SK-N-SH (cell line): Measurements from ENCODE around the gene PIAS3. TPM values are rescaled to one million over a fixed set of nuclear protein-coding genes. Genes with fewer than 3 reads are reported as not detected.

Source experiments
- CTCF ChIA-PET: fragments of 300-600, 350-600 bp; formaldehyde crosslinking; extraction: SDS; loops from one replicate; lab custom pipeline; 2021; lab: Yijun Ruan, JAX
- POLR2A ChIA-PET: fragments of 350-600 bp; sonication (Branson Sonifier 250); formaldehyde crosslinking; extraction: SDS; loops from one replicate; lab custom pipeline; 2020; ENCODE audit warnings: antibody characterized with exemption, inconsistent platforms; lab: Yijun Ruan, JAX
- DNase-seq: peaks from one replicate; pipeline ENCODE4 v3.0.0; 2012
- H2AFZ ChIP-seq: fragments of 200-600 bp; sonication (generic); 2 replicates; pipeline ENCODE4 v1.8.1; 2016; ENCODE audit warnings: antibody characterized with exemption, mild to moderate bottlenecking, low read depth
- H3F3A ChIP-seq: fragments of 200-600 bp; sonication (generic); replicated peaks from 2 replicates; pipeline ENCODE3; 2016; ENCODE audit warnings: antibody characterized with exemption, mild to moderate bottlenecking; ENCODE audit not compliant: insufficient read depth
- H3K27ac ChIP-seq, 2 experiments: fragments of 200-500 bp in 1 of 2; fragments of 200-600 bp in 1 of 2; sonication (Bioruptor generic) in 1 of 2; sonication (generic), shearing (Covaris generic) in 1 of 2; 2 replicates each; pipeline versions ENCODE4 v1.5.1 to v1.6.1; 2014 to 2016; ENCODE audit warnings: low read depth in 2 of 2, inconsistent platforms in 1 of 2, low read length in 1 of 2, mild to moderate bottlenecking in 1 of 2, mixed read lengths in 1 of 2
- H3K27me3 ChIP-seq: fragments of 200-600 bp; sonication (generic), shearing (Covaris generic); 2 replicates; pipeline ENCODE4 v1.6.1; 2016; ENCODE audit warnings: mixed run types; ENCODE audit not compliant: insufficient read depth
- H3K36me3 ChIP-seq, 2 experiments: fragments of 200-500 bp in 1 of 2; fragments of 200-600 bp in 1 of 2; sonication (Bioruptor generic) in 1 of 2; sonication (generic) in 1 of 2; replicated peaks in 1 of 2; 2 replicates each; pipeline versions ENCODE3 to v1.5.1; 2014 to 2016; ENCODE audit warnings: low read length in 1 of 2, mild to moderate bottlenecking in 1 of 2; ENCODE audit not compliant: insufficient read depth in 2 of 2, control insufficient read depth in 1 of 2
- H3K4me1 ChIP-seq, 2 experiments: fragments of 200-500 bp in 1 of 2; fragments of 200-600 bp in 1 of 2; sonication (Bioruptor generic) in 1 of 2; sonication (generic), shearing (Covaris generic) in 1 of 2; 2 replicates each; pipeline versions ENCODE4 v1.5.1 to v1.6.1; 2014 to 2016; ENCODE audit warnings: low read depth in 1 of 2, low read length in 1 of 2, mixed run types in 1 of 2; ENCODE audit not compliant: insufficient read depth in 2 of 2, control insufficient read depth in 1 of 2
- H3K4me2 ChIP-seq: fragments of 200-600 bp; sonication (generic), shearing (Covaris generic); 2 replicates; pipeline ENCODE4 v1.6.1; 2017; ENCODE audit warnings: mixed run types
- H3K4me3 ChIP-seq, 2 experiments: fragments of 200-500 bp in 1 of 2; fragments of 200-600 bp in 1 of 2; sonication (Bioruptor generic) in 1 of 2; sonication (generic), shearing (Covaris generic) in 1 of 2; 2 replicates each; pipeline versions ENCODE4 v1.5.1 to v1.8.1; 2014 to 2016; ENCODE audit warnings: low read depth in 2 of 2, inconsistent platforms in 1 of 2, low read length in 1 of 2, mild to moderate bottlenecking in 1 of 2, mixed read lengths in 1 of 2, moderate library complexity in 1 of 2
- H3K79me2 ChIP-seq: fragments of 200-600 bp; sonication (generic); 2 replicates; pipeline ENCODE4 v1.8.1; 2017; ENCODE audit warnings: mild to moderate bottlenecking; ENCODE audit not compliant: insufficient read depth
- H3K9ac ChIP-seq: fragments of 200-600 bp; sonication (generic); 2 replicates; pipeline ENCODE4 v1.6.1; 2017; ENCODE audit warnings: mixed run types
- H3K9me2 ChIP-seq: fragments of 200-600 bp; sonication (generic); 2 replicates; pipeline ENCODE4 v1.6.1; 2017; ENCODE audit warnings: mixed run types
- H3K9me3 ChIP-seq: fragments of 200-600 bp; sonication (generic); 2 replicates; pipeline ENCODE4 v1.6.1; 2017; ENCODE audit warnings: mixed run types, mild to moderate bottlenecking, moderate library complexity
- H4K20me1 ChIP-seq: fragments of 200-600 bp; sonication (generic); 2 replicates; pipeline ENCODE4 v1.6.1; 2017; ENCODE audit warnings: mild to moderate bottlenecking, mixed run types; ENCODE audit not compliant: insufficient read depth
- CHD2 ChIP-seq: fragments of 150-350 bp; IDR thresholded peaks from 2 replicates; pipeline ENCODE4 v1.6.1; 2018; ENCODE audit warnings: low read length; ENCODE audit not compliant: partially characterized antibody
- EP300 ChIP-seq, 2 experiments: IDR thresholded peaks; 2 replicates each; pipeline versions ENCODE4 v1.4.0 to v1.6.1; 2012; ENCODE audit warnings: borderline replicate concordance in 1 of 2, low read depth in 1 of 2, low read length in 1 of 2
- EZH2phosphoT487 ChIP-seq: fragments of 200-600 bp; sonication (generic); IDR thresholded peaks from 2 replicates; pipeline ENCODE4 v1.6.1; 2017; ENCODE audit warnings: low read depth, mixed run types, mild to moderate bottlenecking, antibody characterized with exemption, moderate library complexity, borderline replicate concordance
- FOSL2 ChIP-seq: IDR thresholded peaks from 2 replicates; pipeline ENCODE4 v1.4.0; 2012; ENCODE audit warnings: low read depth, mild to moderate bottlenecking, moderate library complexity, borderline replicate concordance
- FOXM1 ChIP-seq: IDR thresholded peaks from 2 replicates; pipeline ENCODE4 v1.4.0; 2012; ENCODE audit warnings: low read depth, mild to moderate bottlenecking
- GABPA ChIP-seq: IDR thresholded peaks from 2 replicates; pipeline ENCODE4 v1.4.0; 2012; ENCODE audit warnings: low read depth, mild to moderate bottlenecking
- IRF3 ChIP-seq: fragments of 150-350 bp; IDR thresholded peaks from 2 replicates; pipeline ENCODE4 v1.6.1; 2016; ENCODE audit warnings: mild to moderate bottlenecking, low read depth, low read length
- MXI1 ChIP-seq: IDR thresholded peaks from 2 replicates; pipeline ENCODE4 v1.6.1; 2012; ENCODE audit warnings: mild to moderate bottlenecking, low read depth, low read length, improper control_type of control experiment
- NRF1 ChIP-seq: IDR thresholded peaks from 2 replicates; pipeline ENCODE4 v1.6.1; 2012; ENCODE audit warnings: low read depth, mild to moderate bottlenecking, low read length
- POLR2AphosphoS5 ChIP-seq: IDR thresholded peaks from 2 replicates; pipeline ENCODE4 v1.6.1; 2012; ENCODE audit warnings: low read depth, low read length
- RAD21 ChIP-seq: IDR thresholded peaks from 2 replicates; pipeline ENCODE4 v1.6.1; 2012; ENCODE audit warnings: mild to moderate bottlenecking, low read length
- RFX5 ChIP-seq: IDR thresholded peaks from 2 replicates; pipeline ENCODE4 v1.6.1; 2012; ENCODE audit warnings: mild to moderate bottlenecking, improper control_type of control experiment, low read length
- RXRA ChIP-seq: IDR thresholded peaks from 2 replicates; pipeline ENCODE4 v1.4.0; 2012; ENCODE audit warnings: low read depth, mild to moderate bottlenecking, borderline replicate concordance
- SIN3A ChIP-seq: IDR thresholded peaks from 2 replicates; pipeline ENCODE4 v1.6.1; 2012; ENCODE audit warnings: low read depth, mild to moderate bottlenecking, low read length, moderate library complexity, borderline replicate concordance
- TCF12 ChIP-seq: IDR thresholded peaks from 2 replicates; pipeline ENCODE4 v1.4.0; 2012
- TEAD4 ChIP-seq: IDR thresholded peaks from 2 replicates; pipeline ENCODE4 v1.4.0; 2012; ENCODE audit warnings: mild to moderate bottlenecking, borderline replicate concordance; ENCODE audit not compliant: insufficient read depth
- WGBS: methylation state at CpG from one replicate; pipeline ENCODE4 v1.1.6; 2017; ENCODE audit warnings: low lambda C conversion rate; 5-methylcytosine and 5-hydroxymethylcytosine counted together
- polyA plus RNA-seq, 3 experiments: library from polyadenylated mRNA; depleted of rRNA; stranded (reverse); fragments of >200 nt; gene quantifications; 2 replicates each; pipeline ENCODE4 v1.2.3, GENCODE V29; 2012

Gene PIAS3
- polyA plus RNA-seq, 1 of the 3 experiments (the other 2 are of a cell fraction): 35.5 TPM

DNA sequence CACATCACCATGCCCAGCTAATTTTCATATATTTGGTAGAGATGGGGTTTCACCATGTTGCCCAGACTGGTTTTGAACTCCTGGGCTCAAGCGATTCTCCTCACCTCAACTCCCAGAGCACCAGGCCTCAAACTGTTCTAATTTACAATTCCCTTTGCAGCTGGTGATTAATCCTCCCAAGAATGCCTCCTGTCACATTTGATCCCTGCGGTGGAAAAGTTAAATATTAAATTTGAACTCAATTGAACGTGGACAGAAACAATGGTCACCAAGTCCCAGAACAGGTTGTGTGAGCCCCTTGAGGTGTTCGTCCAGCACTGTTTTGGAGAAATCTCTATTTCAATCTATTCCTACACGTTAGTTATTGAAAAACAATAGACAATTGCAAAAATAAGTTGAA, 28.8 kb upstream of the PIAS3 start:
- Histone ChIP-seq H3K4me2 (no peak overlapping the region), H3F3A (peaks cover 20% of the 10 kb centered on the region), H3K79me2 (no peaks in the 10 kb centered on the region), H3K9me2 (no peaks in the 10 kb centered on the region), H3K27me3 (no peaks in the 10 kb centered on the region), H3K9me3 (no peaks in the 10 kb centered on the region), H2AFZ (no peak overlapping the region), H3K4me3 (no peak overlapping the region), H3K4me1 (peaks cover 17 to 31% of the 10 kb centered on the region in 2 experiments), H4K20me1 (no peaks in the 10 kb centered on the region), H3K36me3 (no peaks in the 10 kb centered on the region), H3K9ac (no peak overlapping the region), H3K27ac (no peak overlapping the region)
- no peak for TF ChIP-seq RXRA
- TF ChIP-seq POLR2AphosphoS5: no peak
- TF ChIP-seq IRF3: no peak
- TF ChIP-seq FOSL2: no peak
- no peak for TF ChIP-seq SIN3A
- TF ChIP-seq TCF12: no peak
- no peak for TF ChIP-seq TEAD4
- no peak for TF ChIP-seq CHD2
- TF ChIP-seq MXI1: no peak
- no peak for TF ChIP-seq FOXM1
- no peak for TF ChIP-seq NRF1
- no peak for DNase-seq
- POLR2A ChIA-PET: no interaction called here
- CTCF ChIA-PET: interaction anchor here (4.2 kb wide), 1 partner anchor 22 kb away, joined by 20 read pairs; the partner anchor contains the start of gene ITGA10
- 86% methylated on average over 5 of the region's 5 CpGs for WGBS

DNA sequence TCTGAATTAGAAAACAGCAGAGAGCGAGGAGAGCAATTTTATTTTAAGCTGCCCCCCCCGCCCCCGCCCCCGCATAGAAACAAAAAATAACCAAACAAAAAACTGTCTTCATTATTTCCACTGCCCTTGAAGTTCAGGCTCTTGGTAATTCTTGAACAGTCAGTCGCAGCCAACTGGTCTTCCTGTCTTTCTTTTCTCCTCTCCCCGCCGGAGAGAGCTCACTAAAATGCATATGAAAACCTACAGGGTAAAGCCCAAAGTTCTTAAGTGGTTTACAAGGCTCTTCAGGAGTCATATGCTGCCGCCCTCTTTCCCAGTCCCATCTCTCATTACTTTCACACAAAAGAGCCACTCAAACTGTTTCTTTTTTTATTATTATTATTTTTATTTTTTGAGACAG, 27.9 kb upstream of the PIAS3 start:
- 83% methylated on average over 8 of the region's 8 CpGs for WGBS
- Histone ChIP-seq H3K36me3 (no peaks in the 10 kb centered on the region), H3K79me2 (no peaks in the 10 kb centered on the region), H3K4me2 (no peak overlapping the region), H3K4me1 (peaks cover 10 to 27% of the 10 kb centered on the region in 2 experiments), H3K9me2 (no peaks in the 10 kb centered on the region), H3K9me3 (no peaks in the 10 kb centered on the region), H4K20me1 (no peaks in the 10 kb centered on the region), H3K27me3 (no peaks in the 10 kb centered on the region), H2AFZ (no peak overlapping the region), H3K4me3 (no peak overlapping the region), H3K9ac (no peak overlapping the region), H3K27ac (no peak overlapping the region), H3F3A (peaks cover 14% of the 10 kb centered on the region)
- ChIA-PET POLR2A (no interaction called here), CTCF (interaction anchor here (1.1 to 4.2 kb wide), 4 partner anchors 23 to 121 kb away, joined by 3 to 20 read pairs (median 12); partner anchors contain the start of genes ITGA10 and NUDT17)
- no peak for DNase-seq
- TF ChIP-seq EP300 (IDR thresholded peaks at IDR 0.05; ENCODE audit: borderline replicate concordance in 1 of 2, low read depth in 1 of 2, low read length in 1 of 2): no peak
- TF ChIP-seq GABPA: no peak
- TF ChIP-seq EZH2phosphoT487: no peak
- no peak for TF ChIP-seq NRF1
- TF ChIP-seq RAD21: no peak
- TF ChIP-seq RFX5: no peak
